Kidney epithelial cell (primary cell): ENCODE data around the gene PEX26. TPM values are rescaled to one million over a fixed set of nuclear protein-coding genes. Genes with fewer than 3 reads are reported as not detected.

Experiments
- DNase-seq: peaks from one replicate; pipeline ENCODE4 v3.0.0-alpha.2; 2010; ENCODE audit warnings: low read depth
- H3K27me3 ChIP-seq: 2 replicates; pipeline ENCODE4 v1.6.0; 2011; ENCODE audit warnings: low read length; ENCODE audit not compliant: control insufficient read depth, insufficient read depth
- H3K36me3 ChIP-seq: 2 replicates; pipeline ENCODE4 v1.5.1; 2011; ENCODE audit warnings: low read length; ENCODE audit not compliant: control insufficient read depth, insufficient read depth
- H3K4me3 ChIP-seq: 2 replicates; pipeline ENCODE4 v1.5.1; 2011; ENCODE audit warnings: low read depth, mild to moderate bottlenecking, control low read depth, low read length
- CTCF ChIP-seq: IDR thresholded peaks from 2 replicates; pipeline ENCODE4 v1.5.1; 2011; ENCODE audit warnings: mild to moderate bottlenecking, moderate library complexity, low read length, control low read depth, inconsistent platforms; ENCODE audit not compliant: insufficient read depth, poor library complexity, severe bottlenecking
- total RNA-seq: library from RNA; depleted of rRNA; stranded (reverse); fragments of >200 nt; gene quantifications from 2 replicates; pipeline ENCODE4 v1.2.3, GENCODE V29; 2015

PEX26 gene
- total RNA-seq, 1 donor from 2014 or later, result 32.4 TPM

DNA sequence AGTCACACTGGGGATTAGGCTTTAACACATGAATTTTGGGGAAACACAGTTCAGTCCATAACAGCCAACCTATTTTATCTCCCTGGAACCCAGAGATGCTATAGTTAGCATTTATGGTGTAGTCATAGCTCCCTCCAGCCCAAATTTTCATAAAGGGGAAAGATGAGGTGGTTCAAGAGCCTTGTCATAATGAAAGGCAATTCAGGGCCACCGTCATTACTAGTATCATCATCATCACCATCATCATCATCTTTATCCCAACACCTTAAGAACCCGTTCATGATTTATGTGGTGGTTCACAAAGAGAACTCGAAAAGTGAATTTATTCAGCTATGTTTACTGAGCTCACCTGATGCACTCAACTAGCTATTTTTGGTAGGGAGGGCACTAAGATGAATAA lies 30.4 kb downstream of the PEX26 start:
- H3K27me3 ChIP-seq, result peaks cover 25% of the 10 kb centered on the region
- no peak for DNase-seq
- H3K36me3 ChIP-seq, result no peaks in the 10 kb centered on the region
- H3K4me3 ChIP-seq, result no peak overlapping the region
- TF ChIP-seq CTCF, result no peak

DNA sequence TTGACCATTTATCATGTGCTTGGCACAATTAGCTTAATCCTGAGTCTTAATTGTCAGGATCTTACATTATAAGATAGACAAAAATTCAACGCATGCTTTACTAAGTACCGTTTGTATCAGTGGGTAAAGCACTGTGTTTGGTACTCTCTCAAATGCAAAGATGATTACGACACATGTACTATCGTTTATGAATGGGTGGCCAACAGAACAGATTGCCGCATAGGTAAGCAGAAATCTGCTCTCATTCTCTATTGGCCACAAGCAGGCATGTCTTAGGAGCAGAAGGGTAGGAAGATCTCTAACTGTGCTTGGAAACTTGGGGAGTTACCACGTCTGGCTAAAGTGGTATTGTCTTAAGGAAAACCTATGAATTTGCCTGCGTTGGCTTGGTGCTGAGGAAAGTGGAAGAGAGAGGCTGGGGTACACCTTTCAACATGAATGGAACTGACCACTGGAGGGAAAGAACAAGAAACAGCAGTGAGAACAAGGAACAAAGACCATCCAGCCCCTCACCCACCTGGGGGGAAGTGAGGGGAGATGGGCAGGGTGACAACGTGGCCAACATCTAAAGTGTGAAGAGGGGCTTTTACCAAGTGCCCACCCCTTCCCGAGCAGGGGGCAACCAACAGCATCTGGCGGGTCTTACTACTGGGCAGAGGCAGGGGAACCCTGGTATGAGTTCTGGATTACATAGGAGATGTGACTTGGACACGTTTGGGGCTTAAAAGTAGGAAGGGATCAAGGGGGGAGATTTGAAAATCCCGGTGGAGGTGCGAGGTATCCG lies 31.8 kb downstream of the PEX26 start:
- H3K4me3 ChIP-seq, result no peak overlapping the region
- TF ChIP-seq CTCF, result no peak
- peaks cover 28% of the 10 kb centered on the region for H3K27me3 ChIP-seq
- no peaks in the 10 kb centered on the region for H3K36me3 ChIP-seq
- no peak for DNase-seq

DNA sequence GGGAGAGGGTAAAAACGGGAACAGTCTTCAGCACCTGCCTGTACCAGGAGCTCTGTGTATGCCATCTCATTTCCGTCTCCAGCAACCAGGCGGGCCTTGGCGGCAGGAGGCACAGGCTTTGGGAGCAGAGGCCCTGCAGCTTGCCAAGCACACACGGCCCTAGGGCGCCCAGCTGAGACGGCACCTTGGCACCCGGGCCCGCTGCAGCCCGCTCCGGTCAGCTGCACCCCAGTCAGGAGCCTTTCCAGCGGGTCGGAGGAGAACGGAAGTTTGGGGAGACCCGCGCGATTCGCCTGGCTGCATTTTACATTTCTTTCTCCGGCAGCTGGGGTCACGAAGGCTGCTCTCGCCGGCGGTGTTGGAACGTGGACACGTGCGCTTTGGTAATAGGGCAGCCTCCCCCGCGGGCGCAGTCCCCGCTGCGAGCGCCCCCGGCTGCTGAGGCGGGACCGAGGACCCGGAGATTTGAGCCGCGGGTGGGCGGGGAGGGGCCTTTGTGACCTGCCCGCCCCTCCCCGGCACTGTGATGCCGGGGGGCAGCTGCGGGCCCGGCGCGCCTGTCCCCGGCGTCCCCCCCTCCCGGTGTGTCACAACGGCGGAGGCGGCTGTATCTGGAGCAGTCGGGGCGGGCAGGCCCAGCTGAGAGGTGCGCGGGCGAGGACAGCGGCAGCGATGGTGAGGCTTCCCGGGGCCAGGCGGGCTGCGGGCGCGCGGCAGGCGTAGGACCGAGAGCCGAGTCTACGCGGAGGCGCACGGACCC lies 32.6 kb downstream of the PEX26 start, which contains the start of gene TUBA8:
TUBA8 (plus strand) TSS at position 616 of the 760 bp plus-strand sequence; CDS start at position 673, 57 bp downstream.
- DNase-seq, result no peak
- TF ChIP-seq CTCF, result no peak
- Histone ChIP-seq H3K27me3 (peaks cover 28% of the 10 kb centered on the region), H3K36me3 (no peaks in the 10 kb centered on the region), H3K4me3 (peak within 1 kb of the TSS; percentile 7)

DNA sequence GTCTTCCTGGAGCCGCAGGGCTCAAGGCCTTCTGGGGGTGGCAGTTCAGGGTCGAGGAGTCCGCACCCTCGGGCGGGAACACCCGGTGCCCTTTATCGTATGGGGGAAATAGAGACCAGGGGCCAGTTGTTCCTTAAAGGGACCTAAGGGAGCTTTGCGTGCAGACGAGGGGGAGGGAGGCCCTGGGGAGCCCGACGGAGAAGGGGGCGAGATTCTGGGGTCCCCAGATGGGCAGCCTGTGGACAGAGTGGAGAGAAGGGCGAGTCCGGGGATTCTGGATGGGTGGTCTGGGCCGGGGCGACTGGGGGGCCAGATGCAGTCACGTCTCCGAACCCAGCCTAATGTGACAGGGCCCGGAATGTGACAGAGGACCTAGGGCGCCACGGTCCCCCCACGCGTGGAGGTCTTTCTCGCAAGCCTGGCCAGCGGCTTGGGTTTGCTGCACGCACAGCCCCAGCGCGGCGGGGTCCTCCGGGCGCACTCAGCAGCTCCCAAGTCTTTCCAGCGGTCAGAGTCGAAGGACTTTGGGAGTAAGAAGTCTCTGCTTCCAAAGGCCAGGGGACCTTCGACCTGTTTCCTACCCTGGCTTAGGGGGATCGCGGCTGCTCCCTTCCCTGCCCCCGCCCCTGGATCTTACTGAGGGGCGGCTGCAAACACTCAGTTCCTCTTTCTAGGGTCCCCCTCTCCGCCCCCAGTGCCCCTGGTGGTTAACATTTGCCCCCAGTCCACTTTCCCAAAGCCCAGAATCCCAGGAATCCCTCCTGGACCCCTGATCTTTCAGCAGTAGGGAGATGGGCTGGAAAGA lies 33.4 kb downstream of the PEX26 start:
- no peaks in the 10 kb centered on the region for H3K36me3 ChIP-seq
- no peak for TF ChIP-seq CTCF
- H3K4me3 ChIP-seq, result peak overlapping the region; percentile 7
- peaks cover 28% of the 10 kb centered on the region for H3K27me3 ChIP-seq
- DNase-seq, result no peak

DNA sequence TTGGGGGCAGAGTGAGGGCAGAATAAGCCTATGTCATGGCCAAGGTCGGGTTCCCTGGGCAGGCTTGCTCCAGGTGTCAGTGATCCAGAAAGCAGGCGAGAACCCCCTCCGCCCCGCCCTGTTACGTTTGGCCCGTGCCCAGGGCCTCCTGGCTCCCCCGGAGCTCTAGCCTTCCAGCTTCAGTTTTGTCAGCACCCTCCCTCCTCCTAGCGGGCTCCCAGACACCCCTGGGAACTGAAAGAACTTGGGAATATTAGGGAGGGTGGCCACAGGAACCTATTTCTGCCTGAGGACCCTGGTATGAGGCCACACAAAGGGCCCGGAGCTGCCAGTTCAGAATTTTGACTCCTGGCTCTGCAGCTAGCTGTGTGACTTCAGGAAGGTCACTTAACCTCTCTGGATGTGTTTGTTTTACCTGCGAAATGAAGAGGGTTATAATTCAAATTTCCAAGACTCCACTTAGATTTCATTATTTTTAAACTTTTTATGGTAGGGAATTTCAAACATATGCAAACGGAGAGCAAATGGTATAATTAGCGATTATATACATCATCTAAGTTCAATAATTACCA lies 34.1 kb downstream of the PEX26 start:
- H3K36me3 ChIP-seq, result no peaks in the 10 kb centered on the region
- H3K4me3 ChIP-seq, result no peak overlapping the region
- no peak for DNase-seq
- H3K27me3 ChIP-seq, result peaks cover 28% of the 10 kb centered on the region
- TF ChIP-seq CTCF, result no peak
